HFF-Myc (cell line): ENCODE measurements around the gene NBL1.

Experiments used
- DNase-seq: peaks from one replicate; pipeline ENCODE4 v3.0.0-alpha.2; 2011; ENCODE audit warnings: low read depth; ENCODE audit errors: extremely low read depth
- H3K4me3 ChIP-seq: replicated peaks from 2 replicates; pipeline ENCODE4 v1.5.1; 2011; ENCODE audit warnings: low read depth, mild to moderate bottlenecking, control low read depth, low read length
- TF ChIP-seq, protein P1 (sequence below): IDR thresholded peaks from 2 replicates; pipeline ENCODE4 v1.5.1; 2012; ENCODE audit warnings: mild to moderate bottlenecking, low read depth, low read length, control low read depth; ENCODE audit errors: missing control alignments

The NBL1 gene

GRCh38 chr1:19705464-19705863 is 61.4 kb downstream of the NBL1 start:
- DNase-seq = no peak

DNA sequence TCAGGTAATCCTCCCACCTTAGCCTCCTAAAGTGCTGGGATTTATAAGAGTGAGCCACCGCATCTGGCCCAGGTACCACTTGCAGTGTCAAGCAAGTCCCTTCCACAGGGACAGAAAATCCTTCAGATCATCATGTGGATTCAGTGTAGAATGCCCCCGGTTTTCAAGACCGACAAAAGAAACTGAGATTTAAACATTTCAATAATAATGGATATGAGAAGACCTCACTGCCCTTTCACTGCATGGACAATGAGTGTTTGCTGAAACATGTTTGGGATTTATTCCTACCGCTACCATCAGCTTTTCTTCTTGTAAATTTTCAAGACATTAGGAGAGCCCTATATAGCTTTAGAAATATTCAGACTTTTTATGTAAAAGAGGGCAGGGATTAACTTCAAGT is 62.0 kb downstream of the NBL1 start:
- no peak for DNase-seq
- TF ChIP-seq, protein P1, sequence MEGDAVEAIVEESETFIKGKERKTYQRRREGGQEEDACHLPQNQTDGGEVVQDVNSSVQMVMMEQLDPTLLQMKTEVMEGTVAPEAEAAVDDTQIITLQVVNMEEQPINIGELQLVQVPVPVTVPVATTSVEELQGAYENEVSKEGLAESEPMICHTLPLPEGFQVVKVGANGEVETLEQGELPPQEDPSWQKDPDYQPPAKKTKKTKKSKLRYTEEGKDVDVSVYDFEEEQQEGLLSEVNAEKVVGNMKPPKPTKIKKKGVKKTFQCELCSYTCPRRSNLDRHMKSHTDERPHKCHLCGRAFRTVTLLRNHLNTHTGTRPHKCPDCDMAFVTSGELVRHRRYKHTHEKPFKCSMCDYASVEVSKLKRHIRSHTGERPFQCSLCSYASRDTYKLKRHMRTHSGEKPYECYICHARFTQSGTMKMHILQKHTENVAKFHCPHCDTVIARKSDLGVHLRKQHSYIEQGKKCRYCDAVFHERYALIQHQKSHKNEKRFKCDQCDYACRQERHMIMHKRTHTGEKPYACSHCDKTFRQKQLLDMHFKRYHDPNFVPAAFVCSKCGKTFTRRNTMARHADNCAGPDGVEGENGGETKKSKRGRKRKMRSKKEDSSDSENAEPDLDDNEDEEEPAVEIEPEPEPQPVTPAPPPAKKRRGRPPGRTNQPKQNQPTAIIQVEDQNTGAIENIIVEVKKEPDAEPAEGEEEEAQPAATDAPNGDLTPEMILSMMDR = no peak
- H3K4me3 ChIP-seq = no peak overlapping the region

More at GRCh38 chr1:19705464-19705863, 61.4 kb downstream of the NBL1 start:
- no peak overlapping the region for H3K4me3 ChIP-seq
- TF ChIP-seq, protein P1 = no peak
